IMR-90 (cell line): ENCODE data around the gene LTBP2. TPM values are rescaled to one million over a fixed set of nuclear protein-coding genes. Genes with fewer than 3 reads are reported as not detected.

Source experiments
- ATAC-seq: fragments of 200-7000 bp; cut with Tn5 transposase; 2 replicates; pipeline ENCODE4 v1.9.1; 2020; ENCODE audit warnings: low read depth, mild to moderate bottlenecking, moderate library complexity
- BruUV-seq: library from RNA; stranded (reverse); fragments of 400-500 nt; replicated peaks from 2 replicates; lab custom pipeline; 2021; lab: Mats Ljungman, UMichigan
- CTCF ChIA-PET: fragments of 300-600 bp; formaldehyde crosslinking; extraction: SDS; loops from one replicate; lab custom pipeline; 2021; ENCODE audit warnings: antibody characterized with exemption; lab: Yijun Ruan, JAX
- POLR2A ChIA-PET: fragments of 300-600 bp; sonication (Branson Sonifier 250); formaldehyde crosslinking; loops from one replicate; lab custom pipeline; 2022; ENCODE audit warnings: antibody characterized with exemption; ENCODE audit not compliant: unreplicated experiment; lab: Charles Lee
- DNase-seq: peaks from one replicate; pipeline ENCODE4 v3.0.0; 2013
- H2AFZ ChIP-seq: replicated peaks from 2 replicates; pipeline ENCODE3; 2013; ENCODE audit warnings: low read length, mild to moderate bottlenecking; ENCODE audit not compliant: poor library complexity
- H2AK5ac ChIP-seq: 2 replicates; pipeline ENCODE4 v1.6.1; 2013; ENCODE audit warnings: low read depth, low read length, inconsistent platforms
- H2AK9ac ChIP-seq: replicated peaks from 2 replicates; pipeline ENCODE3; 2013; ENCODE audit warnings: mild to moderate bottlenecking, low read depth, low read length, moderate library complexity; ENCODE audit not compliant: poor library complexity
- H2BK120ac ChIP-seq: 2 replicates; pipeline ENCODE4 v1.6.1; 2013; ENCODE audit warnings: low read depth, low read length, inconsistent platforms
- H2BK15ac ChIP-seq: 3 replicates; pipeline ENCODE4 v1.6.1; 2013; ENCODE audit warnings: low read depth, low read length, inconsistent platforms
- H2BK20ac ChIP-seq: 2 replicates; pipeline ENCODE4 v1.6.1; 2013; ENCODE audit warnings: low read depth, mild to moderate bottlenecking, inconsistent platforms, low read length, moderate library complexity
- H2BK5ac ChIP-seq: 2 replicates; pipeline ENCODE4 v1.6.1; 2013; ENCODE audit warnings: mild to moderate bottlenecking, low read depth, low read length, inconsistent platforms; ENCODE audit not compliant: poor library complexity, severe bottlenecking
- H3K14ac ChIP-seq: replicated peaks from 2 replicates; pipeline ENCODE4 v1.6.1; 2013; ENCODE audit warnings: low read depth, low read length, inconsistent platforms
- H3K18ac ChIP-seq: 2 replicates; pipeline ENCODE4 v1.6.1; 2013; ENCODE audit warnings: low read depth, low read length, control low read depth
- H3K23ac ChIP-seq: 2 replicates; pipeline ENCODE4 v1.6.1; 2013; ENCODE audit warnings: low read depth, low read length, inconsistent platforms
- H3K27ac ChIP-seq: 2 replicates; pipeline ENCODE4 v1.5.1; 2013; ENCODE audit warnings: mild to moderate bottlenecking, control low read depth, low read length; ENCODE audit not compliant: insufficient read depth
- H3K27me3 ChIP-seq: 2 replicates; pipeline ENCODE4 v1.6.1; 2013; ENCODE audit warnings: low read length; ENCODE audit not compliant: control insufficient read depth, insufficient read depth
- H3K36me3 ChIP-seq: 2 replicates; pipeline ENCODE4 v1.6.1; 2013; ENCODE audit warnings: low read length, mixed read lengths; ENCODE audit not compliant: control insufficient read depth, insufficient read depth
- H3K4ac ChIP-seq: 2 replicates; pipeline ENCODE4 v1.6.1; 2013; ENCODE audit warnings: low read depth, low read length, inconsistent platforms
- H3K4me1 ChIP-seq: 2 replicates; pipeline ENCODE4 v1.6.1; 2013; ENCODE audit warnings: low read length, mixed read lengths; ENCODE audit not compliant: control insufficient read depth, insufficient read depth
- H3K4me2 ChIP-seq: 2 replicates; pipeline ENCODE4 v1.6.1; 2013; ENCODE audit warnings: low read depth, mild to moderate bottlenecking, control low read depth, low read length, moderate library complexity
- H3K4me3 ChIP-seq: 2 replicates; pipeline ENCODE4 v1.5.1; 2013; ENCODE audit warnings: low read depth, mild to moderate bottlenecking, control low read depth, low read length, moderate library complexity; ENCODE audit not compliant: insufficient read depth
- H3K56ac ChIP-seq: 2 replicates; pipeline ENCODE4 v1.6.1; 2013; ENCODE audit warnings: low read length, inconsistent platforms; ENCODE audit not compliant: insufficient read depth; ENCODE audit errors: extremely low read depth
- H3K79me1 ChIP-seq, 2 experiments: 2 replicates each; pipeline ENCODE4 v1.6.1; 2013; ENCODE audit warnings: low read length in 2 of 2, inconsistent platforms in 1 of 2, low read depth in 1 of 2
- H3K9ac ChIP-seq: 2 replicates; pipeline ENCODE4 v1.6.1; 2013; ENCODE audit warnings: low read depth, low read length, control low read depth
- H3K9me1 ChIP-seq: 2 replicates; pipeline ENCODE4 v1.6.1; 2013; ENCODE audit warnings: low read length, inconsistent platforms; ENCODE audit not compliant: insufficient read depth
- H3K9me3 ChIP-seq: 2 replicates; pipeline ENCODE4 v1.6.1; 2013; ENCODE audit warnings: low read length; ENCODE audit not compliant: control insufficient read depth, insufficient read depth
- H4K20me1 ChIP-seq: 2 replicates; pipeline ENCODE4 v1.6.1; 2013; ENCODE audit warnings: low read length, inconsistent platforms; ENCODE audit not compliant: insufficient read depth
- H4K5ac ChIP-seq: 2 replicates; pipeline ENCODE4 v1.6.1; 2013; ENCODE audit warnings: mild to moderate bottlenecking, low read depth, low read length, control low read depth
- H4K8ac ChIP-seq, 2 experiments: 2 replicates each; pipeline ENCODE4 v1.6.1; 2013; ENCODE audit warnings: low read depth in 2 of 2, low read length in 2 of 2, control low read depth in 1 of 2, inconsistent platforms in 1 of 2
- H4K91ac ChIP-seq: 2 replicates; pipeline ENCODE4 v1.6.1; 2013; ENCODE audit warnings: low read depth, low read length, inconsistent platforms; ENCODE audit not compliant: insufficient read depth
- BHLHE40 ChIP-seq: fragments of 150-350 bp; IDR thresholded peaks from 2 replicates; pipeline ENCODE4 v1.6.1; 2016; ENCODE audit warnings: mild to moderate bottlenecking, low read depth, low read length
- MAZ ChIP-seq: IDR thresholded peaks from 2 replicates; pipeline ENCODE4 v1.6.1; 2012; ENCODE audit warnings: low read depth, mild to moderate bottlenecking, low read length, improper control_type of control experiment, moderate library complexity, borderline replicate concordance
- MXI1 ChIP-seq: IDR thresholded peaks from 2 replicates; pipeline ENCODE4 v1.6.1; 2012; ENCODE audit warnings: low read depth, mild to moderate bottlenecking, low read length, moderate library complexity, borderline replicate concordance
- NFE2L2 ChIP-seq: fragments of 150-350 bp; IDR thresholded peaks from 2 replicates; pipeline ENCODE4 v1.6.1; 2016; ENCODE audit warnings: low read depth, mild to moderate bottlenecking, low read length
- POLR2A ChIP-seq: IDR thresholded peaks from 2 replicates; pipeline ENCODE4 v1.6.1; 2012; ENCODE audit warnings: mild to moderate bottlenecking, low read depth, low read length
- RFX5 ChIP-seq: IDR thresholded peaks from 2 replicates; pipeline ENCODE4 v1.8.0; 2012; ENCODE audit warnings: low read depth, mild to moderate bottlenecking, low read length, moderate library complexity
- WGBS, 2 experiments: methylation state at CpG; one replicate each; pipeline versions ENCODE4 v1.1.5 to v1.1.7; 2013; ENCODE audit warnings: missing lambda C conversion rate in 2 of 2; ENCODE audit not compliant: insufficient read length in 1 of 2; ENCODE audit errors: extremely low coverage in 2 of 2; 5-methylcytosine and 5-hydroxymethylcytosine counted together
- dilution Hi-C: fragments of 300-500 bp; cut with HindIII; formaldehyde crosslinking; loops from one replicate; pipeline ENCODE4 v1.14.3; 2018; ENCODE audit warnings: low sequenced_read_pairs; ENCODE audit not compliant: unreplicated experiment
- in situ Hi-C: fragments of 300-500 bp; cut with MboI; formaldehyde crosslinking; loops from 3 replicates; pipeline ENCODE4 v1.14.3; 2019; ENCODE audit warnings: low sequenced_read_pairs, inconsistent platforms, mixed read lengths
- intact Hi-C: fragments of 100-400 bp; cut with micrococcal nuclease; formaldehyde crosslinking; loops from 2 replicates; pipeline ENCODE4 v1.10.0; 2022
- polyA plus RNA-seq, 3 experiments: library from polyadenylated mRNA; depleted of rRNA; stranded (reverse); fragments of >200 nt; gene quantifications; 2 replicates each; pipeline ENCODE4 v1.2.3, GENCODE V29; 2012; ENCODE audit warnings: low replicate concordance in 1 of 3
- total RNA-seq: library from RNA; depleted of rRNA; stranded (reverse); fragments of >200 nt; gene quantifications from 2 replicates; pipeline ENCODE4 v1.2.3, GENCODE V29; 2012
- TF ChIP-seq, protein P1 (sequence below): fragments of 150-350 bp; IDR thresholded peaks from 2 replicates; pipeline ENCODE4 v1.6.1; 2016; ENCODE audit warnings: low read depth, mild to moderate bottlenecking, low read length, moderate library complexity, borderline replicate concordance

LTBP2 gene
- total and polyA plus RNA-seq, 2 of the 4 experiments (the other 2 are of a cell fraction): 23.8 to 79.3 TPM

DNA sequence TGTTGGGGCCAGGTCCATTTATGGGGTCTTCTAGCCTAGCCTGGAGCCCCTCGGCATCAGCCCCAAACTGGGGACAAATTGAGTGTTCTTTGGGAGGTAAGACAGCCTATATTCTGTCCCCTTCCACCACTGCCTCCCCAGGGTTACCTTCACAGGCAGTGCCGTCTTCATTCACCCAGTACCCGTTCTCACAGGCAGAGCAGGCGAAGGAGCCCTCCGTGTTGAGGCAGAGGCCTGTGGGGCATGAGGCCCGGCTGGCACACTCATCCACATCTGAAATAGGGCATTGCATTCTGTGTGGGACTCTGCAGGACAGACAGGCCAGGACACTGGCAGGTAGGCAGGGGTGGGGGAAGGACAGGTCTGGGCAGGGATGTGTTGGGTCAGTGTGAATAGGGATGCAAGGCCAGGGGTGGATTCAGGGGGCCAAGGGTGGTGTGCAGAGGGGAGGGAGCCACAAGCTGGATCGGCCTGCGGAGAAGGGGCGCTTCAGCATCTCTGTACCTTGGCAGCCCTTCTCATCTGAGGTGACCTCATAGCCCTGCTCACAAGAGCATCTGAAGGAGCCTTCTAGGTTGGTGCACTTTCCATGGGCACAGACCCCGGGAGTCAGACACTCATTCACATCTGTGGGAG lies 102.3 kb downstream of the LTBP2 start:
- H3K79me1 ChIP-seq: peaks cover 0 to 4% of the 10 kb centered on the region in 2 experiments; a peak in 1 of 4 replicates
- in situ Hi-C loops: loop anchor here (10.0 kb wide), 1 partner anchor 285 kb away; no protein-coding TSS in a partner anchor
- peaks cover 26% of the 10 kb centered on the region for H3K9me1 ChIP-seq
- ATAC-seq (no peak), DNase-seq (no peak)
- 74% methylated on average over 4 of the region's 10 CpGs; no CpG with 5 or more reads in 1 of the 2 experiments for WGBS, 2 experiments
- ChIA-PET CTCF (no interaction called here), POLR2A (no interaction called here)
- H3K4me1 ChIP-seq: peaks cover 19% of the 10 kb centered on the region
- H2BK5ac ChIP-seq: no peak overlapping the region
- no peak for TF ChIP-seq MAZ
- TF ChIP-seq BHLHE40: no peak
- TF ChIP-seq MXI1: no peak
- TF ChIP-seq NFE2L2: no peak
- no peak for TF ChIP-seq RFX5
- TF ChIP-seq, protein P1, sequence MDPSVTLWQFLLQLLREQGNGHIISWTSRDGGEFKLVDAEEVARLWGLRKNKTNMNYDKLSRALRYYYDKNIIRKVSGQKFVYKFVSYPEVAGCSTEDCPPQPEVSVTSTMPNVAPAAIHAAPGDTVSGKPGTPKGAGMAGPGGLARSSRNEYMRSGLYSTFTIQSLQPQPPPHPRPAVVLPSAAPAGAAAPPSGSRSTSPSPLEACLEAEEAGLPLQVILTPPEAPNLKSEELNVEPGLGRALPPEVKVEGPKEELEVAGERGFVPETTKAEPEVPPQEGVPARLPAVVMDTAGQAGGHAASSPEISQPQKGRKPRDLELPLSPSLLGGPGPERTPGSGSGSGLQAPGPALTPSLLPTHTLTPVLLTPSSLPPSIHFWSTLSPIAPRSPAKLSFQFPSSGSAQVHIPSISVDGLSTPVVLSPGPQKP: no peak
- TF ChIP-seq POLR2A: no peak
- no peak overlapping the region; the same call in 1 of the 2 replicates for H2AK5ac ChIP-seq
- H3K9me3 ChIP-seq: no peaks in the 10 kb centered on the region
- dilution Hi-C loops: no loop called here
- no peak overlapping the region for H4K5ac ChIP-seq
- H3K4ac ChIP-seq: no peak overlapping the region
- peaks cover 13% of the 10 kb centered on the region for H3K36me3 ChIP-seq
- no peak overlapping the region for H3K27ac ChIP-seq
- H2AK9ac ChIP-seq: no peak overlapping the region
- BruUV-seq: no TSS peak
- H3K18ac ChIP-seq: no peak overlapping the region
- H4K91ac ChIP-seq: peak overlapping the region; percentile 12; the same call in 1 of the 2 replicates
- H2BK15ac ChIP-seq: no peak overlapping the region
- no peak overlapping the region for H3K9ac ChIP-seq
- no peak overlapping the region for H3K56ac ChIP-seq
- H3K4me3 ChIP-seq: no peak overlapping the region
- H4K20me1 ChIP-seq: no peaks in the 10 kb centered on the region
- H3K4me2 ChIP-seq: no peak overlapping the region
- H4K8ac ChIP-seq: no peak overlapping the region
- no peaks in the 10 kb centered on the region for H3K27me3 ChIP-seq
- H3K23ac ChIP-seq: no peak overlapping the region
- no peak overlapping the region for H2BK20ac ChIP-seq
- intact Hi-C loops: no loop called here
- H3K14ac ChIP-seq: no peak overlapping the region
- H2BK120ac ChIP-seq: no peak overlapping the region
- no peak overlapping the region for H2AFZ ChIP-seq
